ENCODE results near the gene SLC25A1.

The SLC25A1 gene

DNA sequence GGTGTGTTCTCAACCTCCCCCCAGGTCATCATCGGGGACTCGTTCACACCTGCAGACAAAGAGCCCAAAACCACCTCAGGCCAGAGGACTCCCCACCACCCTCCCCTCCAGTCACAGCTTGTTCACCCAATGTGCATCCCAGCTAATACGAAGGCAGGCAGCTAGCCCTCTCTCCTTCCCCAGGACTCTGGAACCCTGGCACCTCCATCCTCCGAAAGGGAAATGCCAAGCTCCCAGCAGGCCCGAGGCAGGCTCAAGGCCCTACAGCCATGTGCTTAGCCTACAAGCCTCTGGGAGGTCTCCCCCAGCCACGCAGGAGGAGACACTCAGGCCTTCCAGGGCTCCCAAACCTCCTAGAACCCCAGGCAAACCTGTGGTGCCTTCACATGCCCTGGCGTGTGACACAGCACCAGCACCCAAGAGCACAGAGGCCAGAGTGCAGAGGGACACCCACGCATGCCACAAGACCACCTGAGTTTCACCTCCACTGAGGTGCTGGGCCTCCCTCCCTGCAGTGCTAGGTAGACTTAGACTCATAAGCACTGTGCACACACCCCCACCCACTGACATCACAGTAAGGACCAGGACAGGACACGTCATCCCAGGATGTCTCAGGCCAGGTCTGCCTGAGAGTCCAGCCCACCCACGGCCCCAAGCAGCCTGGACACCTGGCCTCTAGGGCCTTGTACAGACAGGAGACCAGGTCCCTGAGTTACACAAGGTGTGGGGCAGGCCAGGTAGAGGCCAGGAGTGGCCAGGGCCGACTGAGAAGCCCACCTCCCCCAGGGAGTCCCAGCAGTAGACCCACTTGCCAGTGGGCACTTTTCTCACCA is 40.9 kb downstream of the SLC25A1 start:
- DNase-seq = no peak

DNA sequence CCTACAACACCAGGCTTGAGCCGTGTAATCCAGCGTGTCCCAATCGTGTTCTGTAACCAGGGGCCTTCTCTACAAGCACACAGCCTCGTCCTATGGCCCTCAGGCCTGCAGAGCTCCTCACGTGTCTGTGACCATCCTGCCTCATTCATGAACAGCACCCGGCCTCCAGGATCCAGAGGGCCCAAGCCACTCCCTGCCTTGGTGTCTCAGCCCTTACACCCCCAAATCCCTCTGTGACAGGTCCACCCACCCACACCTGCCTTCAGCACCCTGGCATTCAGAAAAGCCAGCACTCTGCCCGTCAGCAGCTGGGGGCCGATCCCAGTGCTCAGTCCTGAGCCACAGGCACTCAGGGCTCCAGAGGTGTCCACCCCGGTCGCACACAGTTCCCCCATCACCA is 41.6 kb downstream of the SLC25A1 start:
- no peak for DNase-seq

DNA sequence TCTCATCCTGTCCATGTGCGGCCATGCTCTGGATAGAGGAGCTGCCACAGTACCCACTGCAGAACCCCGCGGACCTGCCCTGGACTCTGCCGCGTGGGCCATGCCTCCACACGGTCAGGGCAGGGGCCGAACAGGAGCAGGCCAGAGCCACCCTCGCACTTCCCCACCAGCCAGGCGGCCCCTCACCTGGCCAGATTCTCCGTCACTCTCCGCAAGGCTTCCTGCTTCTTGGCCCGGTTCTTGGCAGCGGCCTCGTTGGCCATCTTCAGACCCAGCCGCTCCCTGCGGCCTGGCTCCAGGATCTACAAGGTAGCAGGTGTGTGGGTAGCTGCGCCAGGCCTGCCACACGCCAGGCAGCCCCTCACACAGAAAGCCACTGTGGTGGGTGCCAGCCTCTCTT is 43.7 kb downstream of the SLC25A1 start:
- no peak for DNase-seq

DNA sequence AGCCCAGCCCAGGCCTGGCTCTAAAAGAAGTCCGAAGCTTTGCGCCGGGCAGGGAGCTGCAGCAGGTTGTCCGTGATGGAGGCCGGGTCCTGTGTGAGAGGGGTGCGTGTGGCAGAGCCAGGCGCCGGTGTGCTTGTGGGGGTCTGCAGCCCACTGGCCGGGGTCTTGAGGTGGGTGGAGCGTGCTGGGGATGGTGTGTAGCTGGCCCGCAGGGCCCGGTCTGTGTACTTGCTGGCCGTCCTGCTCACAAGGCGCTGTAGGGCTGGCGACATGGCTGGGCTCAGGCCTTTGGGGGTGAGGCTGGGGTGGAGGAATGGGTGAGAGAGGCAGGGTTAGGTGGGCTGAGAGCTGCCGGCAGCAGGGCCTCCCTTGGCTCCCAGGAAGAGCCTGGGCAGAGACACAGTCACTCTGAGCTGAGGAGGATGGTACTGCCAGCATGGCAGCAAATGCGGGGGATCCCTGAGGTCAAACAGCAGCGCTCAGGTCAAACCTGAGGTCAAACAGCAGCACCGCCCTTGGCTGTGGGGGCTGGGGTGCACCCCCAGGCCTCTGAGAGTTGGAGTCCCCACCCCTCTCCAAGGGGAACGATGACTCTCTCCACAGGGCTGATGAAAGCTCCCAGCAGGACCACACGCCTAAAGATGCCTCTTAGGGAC is 44.2 kb downstream of the SLC25A1 start:
- DNase-seq = no peak

DNA sequence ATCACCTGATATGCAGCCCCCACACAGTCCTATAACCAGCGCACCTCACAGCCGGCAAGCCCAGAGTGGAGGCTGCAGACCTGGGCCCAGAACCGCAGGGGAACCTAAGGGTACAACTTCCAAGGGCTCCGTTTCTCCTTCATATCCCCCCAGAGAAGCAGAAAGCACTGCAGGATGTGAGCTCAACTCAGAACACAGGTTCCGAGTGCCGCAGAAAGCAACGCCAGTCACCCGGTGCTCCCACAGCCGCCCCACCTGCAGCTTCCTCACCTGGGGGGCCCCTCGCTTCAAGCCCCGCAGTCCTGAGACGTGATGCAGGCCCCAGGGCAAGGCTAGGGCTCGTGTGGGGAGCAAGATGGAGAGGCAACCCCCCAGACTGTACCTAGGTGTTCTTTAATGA is 45.0 kb downstream of the SLC25A1 start:
- no peak for DNase-seq

DNA sequence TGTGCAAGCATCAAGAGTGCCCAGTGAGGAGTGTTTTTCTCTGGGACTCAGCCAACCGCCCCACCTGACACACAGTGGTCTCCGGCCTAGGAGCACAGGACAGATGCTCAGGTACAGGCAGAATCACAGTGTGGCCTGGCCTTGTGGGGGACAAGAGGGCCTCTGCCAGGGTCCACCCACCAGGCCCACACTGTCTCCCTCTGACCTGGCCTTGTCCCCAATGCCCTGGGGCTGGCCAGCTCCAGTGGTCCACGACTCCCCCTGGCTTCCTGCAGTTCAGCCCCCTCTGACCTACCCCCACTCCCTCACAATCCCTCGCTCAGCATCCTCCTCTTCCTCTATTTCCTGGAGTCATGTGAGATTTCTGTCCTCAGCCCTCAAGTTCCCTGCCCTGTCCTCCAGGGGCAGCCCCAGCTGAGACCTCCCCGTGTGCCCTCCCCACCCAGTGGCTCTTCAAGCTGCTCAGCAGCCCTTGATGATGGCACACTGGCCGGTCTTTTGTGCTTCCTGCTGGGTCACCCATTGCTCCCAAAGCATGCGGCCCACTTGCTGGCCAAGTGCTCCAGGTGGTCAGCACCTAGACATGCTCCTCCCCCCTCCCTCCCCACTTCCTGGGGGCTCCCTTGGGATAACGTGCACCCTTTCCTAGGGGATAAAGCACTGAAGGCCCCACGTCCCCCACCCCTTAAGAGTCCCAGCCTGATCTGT is 45.7 kb downstream of the SLC25A1 start:
- DNase-seq = no peak

DNA sequence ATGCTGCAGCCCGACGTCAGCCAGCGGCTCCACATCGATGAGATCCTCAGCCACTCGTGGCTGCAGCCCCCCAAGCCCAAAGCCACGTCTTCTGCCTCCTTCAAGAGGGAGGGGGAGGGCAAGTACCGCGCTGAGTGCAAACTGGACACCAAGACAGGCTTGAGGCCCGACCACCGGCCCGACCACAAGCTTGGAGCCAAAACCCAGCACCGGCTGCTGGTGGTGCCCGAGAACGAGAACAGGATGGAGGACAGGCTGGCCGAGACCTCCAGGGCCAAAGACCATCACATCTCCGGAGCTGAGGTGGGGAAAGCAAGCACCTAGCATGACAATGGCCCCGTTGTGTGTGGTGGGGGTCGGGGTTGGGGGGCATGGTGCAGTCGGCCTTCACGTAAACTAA is 46.4 kb downstream of the SLC25A1 start:
- DNase-seq = no peak

DNA sequence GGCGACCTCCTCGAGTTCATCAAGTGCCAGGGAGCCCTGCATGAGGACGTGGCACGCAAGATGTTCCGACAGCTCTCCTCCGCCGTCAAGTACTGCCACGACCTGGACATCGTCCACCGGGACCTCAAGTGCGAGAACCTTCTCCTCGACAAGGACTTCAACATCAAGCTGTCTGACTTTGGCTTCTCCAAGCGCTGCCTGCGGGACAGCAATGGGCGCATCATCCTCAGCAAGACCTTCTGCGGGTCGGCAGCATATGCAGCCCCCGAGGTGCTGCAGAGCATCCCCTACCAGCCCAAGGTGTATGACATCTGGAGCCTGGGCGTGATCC is 46.9 kb downstream of the SLC25A1 start:
- no peak for DNase-seq

DNA sequence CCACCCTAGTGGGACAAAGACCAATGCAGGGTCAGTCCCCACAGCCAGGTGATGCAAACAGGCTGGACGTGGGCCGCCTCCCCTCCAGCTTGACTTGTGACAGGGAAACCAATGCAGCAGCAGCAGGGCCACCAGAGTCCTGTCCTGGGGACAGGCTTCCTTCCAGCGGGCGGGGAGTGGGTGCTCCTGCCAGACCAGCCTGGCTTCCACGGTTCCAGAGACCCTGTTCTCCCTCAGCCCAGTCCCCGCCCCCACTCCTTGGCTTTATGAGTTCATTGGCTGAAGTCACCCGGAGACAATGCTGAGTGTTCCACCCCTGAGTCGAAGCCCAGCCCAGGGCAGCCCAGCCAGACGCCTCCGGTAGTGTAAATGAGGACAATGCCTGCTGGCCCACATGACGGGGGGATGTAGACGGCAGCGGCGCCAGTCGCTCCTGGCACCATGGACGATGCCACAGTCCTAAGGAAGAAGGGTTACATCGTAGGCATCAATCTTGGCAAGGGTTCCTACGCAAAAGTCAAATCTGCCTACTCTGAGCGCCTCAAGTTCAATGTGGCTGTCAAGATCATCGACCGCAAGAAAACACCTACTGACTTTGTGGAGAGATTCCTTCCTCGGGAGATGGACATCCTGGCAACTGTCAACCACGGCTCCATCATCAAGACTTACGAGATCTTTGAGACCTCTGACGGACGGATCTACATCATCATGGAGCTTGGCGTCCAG is 47.4 kb downstream of the SLC25A1 start, which contains the start of gene TSSK2:
TSSK2 (plus strand) TSS at position 350 of the 726 bp plus-strand sequence; CDS start at position 442, 92 bp downstream.
- no peak for DNase-seq

DNA sequence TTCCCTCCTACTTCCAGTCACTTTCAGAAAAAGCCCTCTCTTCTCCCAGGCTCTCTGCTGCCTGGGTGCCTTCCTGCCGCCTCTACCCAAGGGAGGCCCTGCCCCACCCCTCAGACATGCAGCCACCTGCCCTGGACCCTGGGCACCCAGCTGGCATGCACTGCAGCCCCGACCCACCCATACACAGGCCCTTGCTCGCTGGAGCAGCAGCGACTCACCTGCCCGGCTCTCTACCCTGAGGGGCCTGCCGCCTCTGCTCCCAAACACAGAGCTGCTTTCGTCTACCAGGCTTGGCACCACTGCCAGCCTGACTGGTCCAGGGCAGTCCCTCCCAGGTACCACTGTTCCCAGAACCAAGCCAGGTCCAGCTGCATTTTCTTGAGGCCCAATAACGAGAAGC is 48.7 kb downstream of the SLC25A1 start:
- no peak for DNase-seq

DNA sequence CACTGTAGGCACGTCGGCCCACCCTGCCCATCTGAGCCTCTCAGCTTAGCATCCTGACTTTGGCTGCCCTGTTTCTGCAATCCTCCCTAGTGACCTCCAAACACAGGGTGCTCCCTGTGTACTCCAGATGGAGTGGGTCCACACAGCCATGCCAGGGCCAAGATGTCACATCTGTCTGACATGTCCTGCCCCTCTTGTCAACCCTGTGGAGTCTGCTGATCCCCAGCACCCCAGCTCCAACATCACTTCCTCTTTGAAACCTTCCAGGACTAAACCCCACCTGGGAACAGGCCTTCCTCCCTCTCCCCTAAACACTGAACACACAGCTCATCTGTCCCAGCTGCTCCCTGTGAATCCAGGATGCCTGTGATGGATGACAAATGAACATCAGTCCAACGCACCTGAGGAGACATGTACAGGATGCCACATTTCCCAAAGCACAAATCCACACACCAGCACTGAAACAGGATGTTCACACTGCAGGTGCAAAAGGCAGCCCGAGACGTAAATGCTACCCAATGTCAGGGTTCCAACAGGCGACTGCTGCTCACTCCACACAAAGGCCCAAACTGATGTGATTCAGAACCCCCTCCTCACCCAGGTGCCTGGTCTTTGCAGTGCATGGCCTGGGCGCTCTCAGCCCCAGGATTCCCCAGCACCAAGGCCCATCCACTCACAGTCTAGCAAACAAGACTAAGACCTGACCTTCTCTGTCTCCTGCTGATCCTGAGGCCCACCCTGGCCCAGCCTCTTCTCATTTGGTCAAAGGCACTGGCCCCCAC is 49.4 kb downstream of the SLC25A1 start:
- no peak for DNase-seq

DNA sequence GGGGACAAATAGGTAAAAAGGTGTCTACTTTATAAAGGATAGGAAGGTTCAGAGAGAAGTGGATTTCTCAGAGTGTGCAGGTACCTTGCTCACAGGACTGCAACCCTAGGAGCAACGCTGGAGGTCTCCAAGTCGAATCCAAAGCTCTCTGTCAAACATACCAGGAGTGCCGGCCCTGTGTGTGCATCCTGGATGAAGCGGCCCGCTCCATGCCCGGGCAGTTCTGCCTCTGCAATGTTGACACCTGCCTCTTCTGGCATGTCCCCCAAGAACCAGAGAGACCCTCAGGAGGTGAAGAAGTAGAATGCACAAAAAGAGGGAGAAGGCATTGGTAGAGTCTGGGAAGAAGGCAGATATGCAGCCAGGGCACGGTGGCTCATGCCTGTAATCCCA is 50.5 kb downstream of the SLC25A1 start:
- no peak for DNase-seq

DNA sequence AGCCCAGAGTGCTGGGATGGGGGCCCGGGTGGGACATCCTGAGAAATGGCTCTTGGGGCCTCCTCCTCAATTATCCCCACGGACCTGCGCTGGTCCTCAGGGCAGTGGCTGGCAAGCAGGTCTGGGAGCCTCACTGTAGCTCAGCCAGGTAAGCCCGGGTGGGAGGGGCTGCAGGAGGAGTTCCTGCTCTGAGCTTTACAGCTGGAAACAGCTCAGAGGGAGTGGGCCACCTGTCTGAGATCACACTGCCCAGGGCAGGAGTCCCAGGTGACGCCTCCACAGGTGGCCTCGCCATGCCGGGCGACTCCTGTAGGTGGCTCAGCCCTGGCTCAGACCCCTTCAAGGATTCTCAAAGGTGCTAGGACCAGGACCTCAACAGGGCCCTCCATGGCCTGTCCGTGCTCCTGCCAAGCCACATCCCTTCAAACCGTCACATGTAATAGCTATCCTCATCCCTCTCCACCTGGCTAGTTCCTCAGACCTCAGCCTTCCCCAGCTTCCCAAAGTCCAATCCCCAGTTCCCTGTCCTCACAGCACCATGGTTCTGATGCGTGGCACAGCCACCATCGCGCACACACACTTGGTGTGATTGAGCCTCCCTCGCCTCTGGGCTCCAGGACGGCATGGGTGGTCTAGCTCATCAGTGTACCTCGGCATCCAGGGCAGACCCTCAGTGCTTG is 51.1 kb downstream of the SLC25A1 start:
- no peak for DNase-seq

DNA sequence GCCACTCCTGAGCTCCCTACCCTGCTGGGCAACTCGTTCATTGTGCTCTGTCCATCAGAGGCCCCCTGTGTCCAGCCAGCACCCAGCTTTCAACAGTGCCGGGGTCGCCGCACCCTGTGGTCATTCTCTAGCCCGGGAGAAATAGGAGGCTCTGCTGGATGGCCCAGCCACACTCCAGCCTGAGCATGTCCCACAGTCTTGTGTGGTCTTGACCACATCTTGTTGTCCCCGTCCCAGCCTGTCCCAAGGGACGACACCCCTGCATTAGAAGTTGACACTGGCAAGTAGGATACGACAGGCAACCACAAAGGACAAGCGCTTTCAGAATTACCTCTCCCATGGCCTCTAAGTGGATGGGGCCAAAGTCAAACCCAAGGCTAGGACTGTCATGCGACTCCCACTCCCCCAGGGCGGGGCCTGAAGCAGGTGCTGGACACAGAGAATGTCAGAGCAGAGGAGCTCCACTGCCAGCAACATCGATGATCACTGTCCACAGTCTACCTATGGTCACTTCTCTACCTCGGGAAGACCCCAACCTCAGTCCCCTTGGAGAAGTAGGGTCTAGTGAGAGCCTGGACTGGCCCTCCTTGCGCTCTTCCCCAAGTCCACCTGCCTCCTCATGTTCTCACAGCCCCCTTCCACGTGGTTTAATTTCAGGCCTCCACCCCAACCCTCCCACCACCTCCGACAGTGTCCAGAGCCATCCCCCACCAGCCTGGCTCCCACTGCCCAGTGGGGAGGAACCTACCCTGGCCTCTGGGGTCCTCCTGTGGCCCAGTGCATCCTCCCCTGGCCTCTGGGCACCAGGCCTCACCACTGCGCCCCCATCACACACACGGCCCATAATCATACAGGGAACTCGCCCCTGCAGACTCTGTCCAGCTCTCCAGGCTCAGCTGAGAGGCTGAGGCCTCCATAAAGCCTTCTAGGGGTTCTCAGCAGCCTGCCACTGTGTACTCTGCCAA is 51.9 kb downstream of the SLC25A1 start:
- no peak for DNase-seq
